Panc1 (cell line): Measurements from ENCODE around the gene FRMD4A. TPM values are rescaled to one million over a fixed set of nuclear protein-coding genes. Genes with fewer than 3 reads are reported as not detected.

Experiments
- ATAC-seq: fragments of 200-7000 bp; cut with Tn5 transposase; 2 replicates; pipeline ENCODE4 v1.9.1; 2020; ENCODE audit warnings: mild to moderate bottlenecking, moderate library complexity
- BruUV-seq: library from RNA; stranded (reverse); fragments of 400-500 nt; replicated peaks from 2 replicates; lab custom pipeline; 2021; lab: Mats Ljungman, UMichigan
- CTCF ChIA-PET: fragments of 300-600 bp; sonication (Branson Sonifier 250); formaldehyde crosslinking; loops from one replicate; lab custom pipeline; 2022; ENCODE audit warnings: antibody characterized with exemption; lab: Charles Lee
- POLR2A ChIA-PET: fragments of 300-600 bp; sonication (Branson Sonifier 250); formaldehyde crosslinking; loops from one replicate; lab custom pipeline; 2022; ENCODE audit warnings: antibody characterized with exemption; lab: Charles Lee
- DNase-seq: peaks from one replicate; pipeline ENCODE4 v3.0.0-alpha.2; 2010; ENCODE audit warnings: low read depth, low spot score
- H3K27ac ChIP-seq: 2 replicates; pipeline ENCODE4 v1.5.1; 2011; ENCODE audit warnings: mild to moderate bottlenecking, low read length, inconsistent platforms
- H3K27me3 ChIP-seq: fragments of 200-500 bp; sonication (Bioruptor generic); 2 replicates; pipeline ENCODE4 v1.6.0; 2014; ENCODE audit warnings: low read length, inconsistent platforms; ENCODE audit not compliant: control insufficient read depth, insufficient read depth
- H3K36me3 ChIP-seq: fragments of 200-500 bp; sonication (Bioruptor generic); 2 replicates; pipeline ENCODE4 v1.5.1; 2014; ENCODE audit warnings: inconsistent platforms, mild to moderate bottlenecking, low read length, moderate library complexity; ENCODE audit not compliant: control insufficient read depth, insufficient read depth
- H3K4me1 ChIP-seq: 2 replicates; pipeline ENCODE4 v1.5.1; 2011; ENCODE audit warnings: inconsistent platforms, mild to moderate bottlenecking, low read length, moderate library complexity; ENCODE audit not compliant: control insufficient read depth, insufficient read depth
- H3K4me3 ChIP-seq, 2 experiments: 2 replicates each; pipeline ENCODE4 v1.5.1; 2011 to 2012; ENCODE audit warnings: low read depth in 2 of 2, low read length in 2 of 2, mild to moderate bottlenecking in 2 of 2, inconsistent platforms in 1 of 2, moderate library complexity in 1 of 2
- H3K9me3 ChIP-seq: fragments of 200-500 bp; sonication (Bioruptor generic); 2 replicates; pipeline ENCODE4 v1.5.1; 2014; ENCODE audit warnings: low read depth, mild to moderate bottlenecking, inconsistent platforms, low read length, moderate library complexity; ENCODE audit not compliant: control insufficient read depth, insufficient read depth
- CTCF ChIP-seq: fragments of 450-650 bp; IDR thresholded peaks from 2 replicates; pipeline ENCODE4 v1.5.1; 2017; ENCODE audit warnings: mild to moderate bottlenecking
- POLR2AphosphoS5 ChIP-seq: IDR thresholded peaks from 2 replicates; pipeline ENCODE4 v1.6.1; 2012; ENCODE audit warnings: mild to moderate bottlenecking, low read depth, low read length, moderate library complexity
- REST ChIP-seq, 2 experiments: IDR thresholded peaks; 2 replicates each; pipeline ENCODE4 v1.6.1; 2011 to 2012; ENCODE audit warnings: low read depth in 2 of 2, control low read depth in 1 of 2, low read length in 1 of 2, mild to moderate bottlenecking in 1 of 2, moderate library complexity in 1 of 2; ENCODE audit not compliant: insufficient read depth in 1 of 2
- SIN3A ChIP-seq: IDR thresholded peaks from 2 replicates; pipeline ENCODE4 v1.6.1; 2012; ENCODE audit warnings: low read depth, mild to moderate bottlenecking, low read length, moderate library complexity, borderline replicate concordance; ENCODE audit not compliant: insufficient read depth
- TCF7L2 ChIP-seq: IDR thresholded peaks from 2 replicates; pipeline ENCODE4 v1.6.1; 2011; ENCODE audit warnings: mild to moderate bottlenecking, low read depth, low read length, inconsistent platforms
- in situ Hi-C: cut with HindIII; loops from 2 replicates; pipeline ENCODE4 v1.10.0; 2016; ENCODE audit warnings: low sequenced_read_pairs, low pct_unique_long_range_greater_than_20kb
- intact Hi-C: fragments of 100-400 bp; cut with micrococcal nuclease; formaldehyde crosslinking; loops from one replicate; pipeline ENCODE4 v1.10.0; 2022; ENCODE audit not compliant: unreplicated experiment
- total RNA-seq: library from RNA; stranded (reverse); gene quantifications from one replicate; pipeline ENCODE4 v1.2.1, GENCODE V29; 2021; ENCODE audit not compliant: unreplicated experiment

The FRMD4A gene
- total RNA-seq, 1 experiment from 2014 or later: 7.1 TPM

- intact Hi-C loops: no loop called here
- H3K9me3 ChIP-seq: no peaks in the 10 kb centered on the region
- H3K4me3 ChIP-seq: no peak overlapping the region
- no peaks in the 10 kb centered on the region for H3K27me3 ChIP-seq
- no peaks in the 10 kb centered on the region for H3K4me1 ChIP-seq
- no TSS peak for BruUV-seq
- DNase-seq (no peak), ATAC-seq (no peak)
- ChIA-PET CTCF (no interaction called here), POLR2A (no interaction called here)
- H3K27ac ChIP-seq: no peak overlapping the region
- in situ Hi-C loops: no loop called here
- no peaks in the 10 kb centered on the region for H3K36me3 ChIP-seq
- TF ChIP-seq TCF7L2: no peak
- no peak for TF ChIP-seq POLR2AphosphoS5
- TF ChIP-seq REST (IDR thresholded peaks at IDR 0.05; ENCODE audit: insufficient read depth in 1 of 2, low read depth in 2 of 2, low read length in 1 of 2): no peak
- no peak for TF ChIP-seq SIN3A
- no peak for TF ChIP-seq CTCF
Observed at GRCh38 chr10:13627459-13628310, 703.0 kb downstream of the FRMD4A start.

- no peak for DNase-seq
- ChIA-PET POLR2A (no interaction called here), CTCF (no interaction called here)
- no peaks in the 10 kb centered on the region for H3K36me3 ChIP-seq
- TF ChIP-seq SIN3A (no peak), TCF7L2 (no peak)
- no TSS peak for BruUV-seq
- in situ Hi-C loops: no loop called here
- no peak overlapping the region for H3K4me3 ChIP-seq
- intact Hi-C loops: no loop called here
- no peaks in the 10 kb centered on the region for H3K4me1 ChIP-seq
- H3K27me3 ChIP-seq: no peaks in the 10 kb centered on the region
- no peak for ATAC-seq
- H3K27ac ChIP-seq: no peak overlapping the region
- no peaks in the 10 kb centered on the region for H3K9me3 ChIP-seq
Observed at GRCh38 chr10:13624630-13625029, 706.1 kb downstream of the FRMD4A start.

- BruUV-seq: no TSS peak
- ChIA-PET CTCF (no interaction called here), POLR2A (no interaction called here)
- intact Hi-C loops: no loop called here
- Histone ChIP-seq H3K36me3 (no peaks in the 10 kb centered on the region), H3K9me3 (no peaks in the 10 kb centered on the region), H3K4me3 (no peak overlapping the region), H3K4me1 (no peaks in the 10 kb centered on the region), H3K27ac (no peak overlapping the region), H3K27me3 (no peaks in the 10 kb centered on the region)
- DNase-seq: no peak
- in situ Hi-C loops: no loop called here
- TF ChIP-seq TCF7L2 (no peak), SIN3A (no peak), POLR2AphosphoS5 (no peak), CTCF (no peak)
- ATAC-seq: no peak
Observed at GRCh38 chr10:13621931-13622330, 708.8 kb downstream of the FRMD4A start.
